GM18508 (cell line): Measurements from ENCODE around the gene PKD2.
"Not testable (repeated sequence)": the region's sequence is repeated elsewhere in the genome, so short reads cannot be mapped to it uniquely, and the experiment has no call there.

Experiments
- ATAC-seq: cut with Tn5 transposase; IDR thresholded peaks from one replicate; pipeline ENCODE4 v1.9.1; 2021; ENCODE audit warnings: moderate number of reproducible peaks; ENCODE audit not compliant: insufficient read depth, unreplicated experiment

The PKD2 gene

GRCh38 chr4:88021824-88022223 lies 14.4 kb downstream of the PKD2 start:
- ATAC-seq, result no peak

- ATAC-seq, result no peak
These were observed 14.9 kb downstream of the PKD2 start for GRCh38 chr4:88022289-88022688.

GRCh38 chr4:88025868-88026661 lies 18.6 kb downstream of the PKD2 start:
- not testable (repeated sequence) for ATAC-seq

- ATAC-seq, result no peak
These were observed 20.5 kb downstream of the PKD2 start for GRCh38 chr4:88027611-88028608.

GRCh38 chr4:88028946-88029345 lies 21.5 kb downstream of the PKD2 start:
- no peak for ATAC-seq

GRCh38 chr4:88029556-88029955 lies 22.1 kb downstream of the PKD2 start:
- ATAC-seq, result no peak

- no peak for ATAC-seq
These were observed 23.3 kb downstream of the PKD2 start for GRCh38 chr4:88030565-88031310.

GRCh38 chr4:88033309-88033708 lies 25.9 kb downstream of the PKD2 start:
- no peak for ATAC-seq

- no peak for ATAC-seq
These were observed 27.9 kb downstream of the PKD2 start for GRCh38 chr4:88035292-88035691.

GRCh38 chr4:88037447-88037846 lies 30.0 kb downstream of the PKD2 start:
- ATAC-seq, result no peak

GRCh38 chr4:88037936-88038335 lies 30.5 kb downstream of the PKD2 start:
- no peak for ATAC-seq

- ATAC-seq, result no peak
These were observed 33.3 kb downstream of the PKD2 start for GRCh38 chr4:88040707-88041106.

GRCh38 chr4:88041626-88042025 lies 34.2 kb downstream of the PKD2 start:
- ATAC-seq, result no peak

- no peak for ATAC-seq
These were observed 35.6 kb downstream of the PKD2 start for GRCh38 chr4:88043001-88043400.

- ATAC-seq, result no peak
These were observed 36.3 kb downstream of the PKD2 start for GRCh38 chr4:88043586-88044340.

- no peak for ATAC-seq
These were observed 37.6 kb downstream of the PKD2 start for GRCh38 chr4:88045021-88045420.

GRCh38 chr4:88054229-88054628 lies 46.8 kb downstream of the PKD2 start:
- no peak for ATAC-seq

- ATAC-seq, result no peak
These were observed 47.5 kb downstream of the PKD2 start for GRCh38 chr4:88054901-88055300.

- no peak for ATAC-seq
These were observed 50.9 kb downstream of the PKD2 start for GRCh38 chr4:88058295-88058694.

GRCh38 chr4:88059766-88060165 lies 52.3 kb downstream of the PKD2 start:
- ATAC-seq, result no peak
